Stimulated activated CD4-positive, alpha-beta T cell treated with anti-CD3 and anti-CD28 coated beads, Interleukin-4, amount 100 ng/mL, for 1 hour (primary cell): ENCODE data around the gene HES3.

Source experiments
- DNase-seq: peaks from one replicate; pipeline ENCODE4 v3.0.0-alpha.2; 2020

Gene HES3

GRCh38 chr1:6246497-6247467 is 2.8 kb downstream of the HES3 start:
- peak; percentile 83 for DNase-seq

DNA sequence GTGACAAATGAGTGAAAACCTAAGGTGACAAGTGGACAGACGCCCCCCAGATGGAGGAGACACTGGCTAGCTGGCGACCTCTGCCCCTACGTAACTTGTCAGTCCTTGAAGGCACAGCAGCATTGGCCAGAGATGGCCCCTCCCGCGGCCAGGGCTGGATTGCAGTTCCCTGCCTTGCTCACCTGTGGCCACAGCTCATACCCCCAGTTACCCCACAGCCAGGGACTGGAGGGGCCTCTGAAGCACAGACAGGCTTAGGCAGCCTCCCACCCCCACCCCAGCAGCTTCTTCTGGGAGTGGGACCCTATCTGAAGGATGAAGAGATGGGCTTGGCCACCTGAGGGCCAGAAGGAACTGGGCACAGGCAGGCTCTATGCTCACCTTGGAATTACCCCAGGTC is 3.7 kb downstream of the HES3 start:
- no peak for DNase-seq

GRCh38 chr1:6248161-6248776 is 4.3 kb downstream of the HES3 start:
- no peak for DNase-seq

DNA sequence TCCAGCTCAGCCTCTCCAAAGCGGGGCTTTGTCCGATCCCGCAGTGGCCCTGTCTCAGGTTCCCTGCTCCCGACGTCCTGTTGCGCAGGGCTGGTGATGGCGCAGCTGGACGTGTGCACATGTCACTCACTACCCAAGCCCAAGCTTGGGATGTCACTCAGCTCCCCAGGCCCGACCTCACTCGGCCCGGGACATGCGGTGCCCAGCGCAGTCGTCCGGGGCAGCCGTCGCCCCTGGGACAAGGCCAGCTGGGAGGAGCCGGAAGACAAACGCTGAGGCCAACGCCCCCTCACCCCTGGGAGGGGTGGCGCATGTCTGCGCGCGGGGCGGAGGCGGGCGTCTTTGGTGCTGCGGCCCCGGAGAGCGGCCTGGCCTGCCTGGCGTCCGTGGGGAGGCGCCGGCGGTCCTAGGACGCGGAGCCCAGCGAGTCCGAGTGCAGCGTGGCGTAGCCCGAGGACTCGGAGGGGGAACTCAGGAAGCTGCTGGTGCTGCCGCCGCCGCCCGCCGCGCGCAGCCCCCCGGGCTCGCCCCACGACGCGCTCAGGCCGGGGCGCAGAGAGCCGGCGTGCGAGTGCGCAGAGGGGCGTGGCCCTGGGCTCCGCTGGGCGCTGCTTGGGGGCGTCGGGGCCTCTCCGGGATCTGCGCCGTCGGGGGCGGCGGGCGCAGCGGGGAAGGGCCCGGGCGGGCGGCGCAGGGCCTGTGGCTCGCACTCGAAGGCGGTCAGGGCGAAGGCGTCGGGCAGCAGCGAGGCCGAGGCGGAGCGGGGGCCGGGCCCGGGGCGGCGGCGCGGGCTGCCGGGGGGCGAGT is 5.2 kb downstream of the HES3 start:
- DNase-seq: no peak

GRCh38 chr1:6249739-6250689 is 6.0 kb downstream of the HES3 start:
- no peak for DNase-seq

DNA sequence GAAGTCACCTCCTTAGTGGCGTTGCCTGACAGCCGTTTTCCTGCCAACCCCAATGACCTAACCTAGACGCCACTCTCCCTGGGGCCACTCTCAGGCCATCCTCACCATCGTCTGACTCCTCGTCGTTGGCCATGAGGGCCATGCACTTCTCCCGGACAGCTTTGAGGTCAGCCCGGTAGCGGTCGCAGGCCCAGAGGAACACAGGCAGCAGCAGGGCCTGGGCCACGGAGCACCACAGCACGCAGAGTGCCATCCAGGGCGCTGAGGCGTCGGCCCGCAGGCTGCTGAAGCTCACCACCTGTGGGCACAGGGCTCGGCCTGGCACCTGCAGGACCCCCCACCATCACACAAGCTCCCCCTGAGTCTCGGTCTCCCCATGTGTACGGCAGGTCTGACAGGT is 7.3 kb downstream of the HES3 start:
- DNase-seq: no peak

- DNase-seq: no peak
Measured at GRCh38 chr1:6251681-6252373, 7.8 kb downstream of the HES3 start.

GRCh38 chr1:6252374-6252710 is 8.4 kb downstream of the HES3 start:
- no peak for DNase-seq

DNA sequence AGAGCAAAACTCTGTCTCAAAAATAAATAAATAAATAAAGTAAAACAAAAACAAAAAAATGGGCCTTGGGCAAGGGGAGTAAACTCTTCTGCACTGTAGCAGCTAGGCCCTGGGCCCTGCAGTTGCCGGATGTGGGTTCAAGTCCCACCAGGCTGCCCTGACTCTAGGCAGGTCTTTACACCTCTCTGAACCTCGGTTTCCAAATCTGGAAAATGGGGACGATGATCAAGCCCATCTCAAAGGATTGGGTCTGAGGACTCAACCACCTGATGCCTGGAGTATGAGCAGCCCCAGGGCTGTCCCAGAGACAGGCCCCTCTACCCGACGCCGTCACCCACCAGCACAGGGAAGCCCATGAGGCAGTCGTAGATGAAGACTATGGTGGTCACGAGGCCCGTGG is 9.4 kb downstream of the HES3 start:
- no peak for DNase-seq

DNA sequence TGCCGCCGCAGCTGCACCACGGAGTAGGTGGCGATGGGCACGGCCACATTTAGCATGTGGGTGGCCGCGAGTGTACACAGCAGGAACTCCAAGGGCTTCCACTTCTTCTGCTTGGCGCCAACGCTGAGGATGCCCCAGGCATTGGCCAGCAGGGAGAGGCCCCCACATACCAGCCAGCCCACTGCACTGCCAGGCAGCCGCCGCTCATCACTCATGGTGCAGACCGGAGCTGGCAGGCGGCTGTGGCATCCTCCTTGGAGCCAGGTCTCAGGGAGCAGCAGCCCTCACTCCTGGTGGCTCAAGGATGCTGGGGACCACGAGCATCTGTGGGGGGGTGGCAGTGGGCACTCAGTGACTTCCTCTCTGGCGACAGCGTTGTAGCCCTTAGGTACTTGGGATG is 10.7 kb downstream of the HES3 start:
- DNase-seq: no peak

DNA sequence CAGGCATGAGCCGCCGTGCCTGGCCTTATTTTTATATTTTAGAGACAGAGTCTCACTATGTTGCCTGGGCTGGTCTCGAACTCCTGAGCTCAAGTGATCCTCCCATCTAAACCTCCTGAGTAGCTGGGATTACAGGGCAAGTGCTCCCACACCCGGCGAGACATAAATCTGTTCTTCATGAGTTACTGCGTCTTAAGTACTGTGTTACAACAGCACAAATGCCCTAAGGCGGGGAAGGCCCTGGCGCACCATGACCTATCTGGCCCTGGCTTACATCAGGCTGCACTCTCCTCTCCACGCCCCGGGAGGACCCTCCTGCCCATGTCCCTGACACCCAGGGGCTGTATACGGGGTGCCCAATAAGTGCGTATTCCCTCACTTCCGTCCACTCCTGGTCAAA is 12.7 kb downstream of the HES3 start:
- no peak for DNase-seq

- DNase-seq: no peak
Measured at GRCh38 chr1:6257541-6258069, 13.6 kb downstream of the HES3 start.

DNA sequence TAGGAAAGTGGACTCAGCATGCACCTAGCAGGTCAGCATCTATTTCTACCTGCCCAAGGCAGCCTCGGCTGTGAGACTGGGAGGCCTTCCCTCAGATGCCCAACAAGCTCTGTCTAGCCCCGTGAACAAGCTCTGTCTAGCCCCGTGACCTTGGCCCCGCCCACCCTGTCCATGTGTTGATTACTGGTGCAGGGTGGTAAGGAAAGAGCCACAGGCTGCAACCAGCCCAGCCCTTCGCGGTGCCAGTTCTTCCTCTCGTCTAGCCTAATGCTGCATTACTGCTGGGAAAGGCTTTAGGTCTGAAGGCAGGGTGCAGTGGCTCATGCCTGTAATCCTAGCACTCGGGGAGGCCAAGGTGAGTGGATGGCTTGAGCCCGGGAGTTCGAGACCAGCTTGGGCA is 14.7 kb downstream of the HES3 start:
- no peak for DNase-seq

DNA sequence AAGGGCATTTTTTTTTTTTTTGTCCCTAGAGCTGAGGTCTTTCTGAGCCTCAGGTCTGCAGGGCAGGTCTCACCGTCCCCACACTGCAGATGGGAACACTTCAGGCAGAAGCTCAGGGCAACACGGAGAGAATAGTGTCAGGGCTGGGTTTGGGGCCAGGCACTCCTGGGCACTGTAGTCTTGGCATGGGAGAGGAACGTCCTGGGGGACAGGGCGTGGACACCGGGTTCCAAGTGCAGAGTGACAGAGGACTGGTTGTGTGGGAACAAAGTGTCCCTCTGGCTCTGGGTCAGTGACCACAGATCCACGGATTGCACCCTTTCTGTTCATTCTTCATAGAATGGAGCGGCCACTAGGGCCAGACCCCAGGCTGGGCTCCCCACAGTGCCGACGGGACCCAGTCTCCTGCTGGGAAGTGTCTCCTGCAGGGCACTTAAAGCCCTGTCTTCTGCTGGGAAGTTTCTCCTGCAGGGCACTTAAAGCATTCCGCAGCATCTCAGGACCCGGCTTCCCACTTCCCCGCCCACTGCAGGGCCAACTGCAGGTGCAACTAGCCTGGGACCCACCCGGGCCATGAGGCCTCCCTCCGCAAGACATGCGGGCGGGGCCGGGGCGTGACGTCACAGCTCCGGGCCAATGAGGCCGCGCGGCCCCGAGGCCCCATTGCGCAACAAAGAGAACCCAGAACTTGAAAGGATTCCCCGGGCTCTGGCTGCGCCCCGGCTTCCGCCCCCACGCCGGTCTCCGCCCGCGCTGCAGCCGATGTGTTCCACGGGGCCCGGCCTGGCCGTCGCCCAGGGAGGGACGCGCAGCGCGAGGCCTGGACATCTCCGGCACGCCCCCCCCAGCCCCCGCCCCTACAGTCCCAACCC is 15.7 kb downstream of the HES3 start:
- peak; percentile 74 for DNase-seq

DNA sequence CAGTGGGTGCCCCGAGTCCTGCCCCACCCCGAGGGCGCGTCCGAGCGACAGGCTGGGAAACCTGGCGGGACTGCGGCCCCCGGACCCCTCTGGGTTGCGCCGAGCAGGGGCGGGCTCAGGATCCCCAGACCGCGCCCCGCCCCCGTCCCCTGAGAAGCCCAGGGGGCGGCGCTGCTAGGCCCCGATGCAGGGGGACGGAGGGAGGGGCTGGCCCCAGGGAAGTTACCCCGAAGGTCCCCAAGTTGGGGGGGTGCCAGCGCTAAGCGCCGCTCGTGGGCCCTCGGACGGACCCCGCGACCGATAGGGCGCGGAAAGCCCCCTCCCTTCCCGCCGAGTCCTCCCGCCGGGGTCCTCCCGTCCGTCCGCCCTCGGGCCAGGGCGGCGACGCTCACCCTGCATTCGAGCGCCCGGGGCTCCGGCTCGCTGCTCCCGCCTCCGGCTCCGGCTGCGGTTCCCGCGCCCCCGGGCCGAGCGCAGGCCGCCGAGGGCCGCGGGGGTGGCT is 16.5 kb downstream of the HES3 start:
- DNase-seq: peak; percentile 29

DNA sequence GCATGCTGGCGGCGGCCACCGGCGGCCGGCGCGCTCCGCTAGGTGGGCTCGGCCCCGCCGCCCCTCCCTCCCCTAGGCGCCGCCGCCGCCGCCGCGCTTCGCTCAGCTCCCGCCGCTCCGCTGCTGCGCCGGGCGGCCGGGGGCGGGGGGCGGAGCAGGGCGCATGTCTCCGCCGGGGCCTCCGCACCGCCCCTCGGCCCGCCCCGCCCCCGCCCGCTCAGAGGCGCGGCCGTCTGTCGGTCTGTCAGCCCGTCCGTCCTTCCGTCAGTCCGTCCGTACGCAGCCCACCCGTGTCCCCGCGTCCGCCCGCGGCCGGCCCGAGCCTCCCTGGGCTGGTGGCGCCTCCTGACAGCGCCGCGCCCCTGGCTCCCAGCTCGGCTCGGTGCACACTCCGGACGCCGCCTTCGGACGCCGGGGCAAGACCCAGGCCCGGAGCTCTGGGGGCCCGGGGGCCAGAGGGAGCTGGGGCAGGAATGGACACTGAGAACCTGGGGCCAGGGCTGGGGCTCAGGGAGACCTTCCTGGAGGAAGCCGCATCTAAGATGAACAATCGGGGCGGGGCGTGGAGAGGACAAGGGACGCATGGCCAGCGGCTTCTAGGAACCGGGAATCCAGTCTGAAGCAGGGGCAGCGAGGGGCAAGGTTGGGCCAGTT is 17.1 kb downstream of the HES3 start, which contains the start of gene GPR153:
Gene GPR153 (minus strand): TSS at position 138 of the 654 bp plus-strand sequence. CDS start 6,193 bp downstream, outside the sequence.
- peak; percentile 68 for DNase-seq

DNA sequence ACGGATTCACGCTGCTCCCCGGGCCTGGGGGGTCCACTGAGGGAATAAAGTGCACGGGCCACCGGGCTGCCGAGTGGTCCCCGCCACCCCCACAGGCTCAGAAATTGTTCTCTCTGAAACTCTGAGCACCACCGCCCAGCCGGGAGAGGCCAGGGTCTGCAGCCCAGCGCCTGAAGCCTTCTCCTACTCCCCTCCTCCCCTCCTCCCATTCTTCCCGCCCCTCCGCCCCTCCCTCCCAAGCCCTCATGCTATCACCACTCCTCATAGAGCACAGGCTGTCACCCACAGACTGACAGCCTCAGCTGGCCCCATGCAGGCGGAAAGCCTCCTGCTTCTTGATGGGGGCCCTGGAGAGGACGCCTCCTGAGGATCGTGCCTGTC is 17.6 kb downstream of the HES3 start:
- no peak for DNase-seq

- DNase-seq: no peak
Measured at GRCh38 chr1:6262555-6263420, 18.8 kb downstream of the HES3 start.

DNA sequence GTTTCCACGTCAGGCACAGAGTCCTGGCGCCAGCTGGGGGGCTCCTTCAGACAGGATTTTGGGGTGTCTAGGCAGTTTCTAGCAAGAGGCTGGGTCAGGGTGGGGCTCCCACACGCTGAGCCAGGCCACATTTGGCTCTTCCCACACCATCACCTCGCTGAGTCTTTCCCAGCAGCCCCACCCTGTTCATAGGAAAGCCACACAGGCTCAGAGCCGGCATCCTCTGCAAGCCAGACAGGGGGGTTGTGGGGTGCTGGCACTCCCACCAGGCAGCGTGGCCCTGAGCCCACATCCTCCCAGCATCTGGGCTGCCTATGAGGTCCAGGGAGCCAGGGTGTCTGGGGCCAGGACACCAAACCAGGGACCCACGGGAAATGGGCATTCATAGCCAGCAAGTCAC is 19.7 kb downstream of the HES3 start:
- no peak for DNase-seq
